WERI-Rb-1 (cell line): ENCODE results near the gene DBF4B.
"Not testable (repeated sequence)": the region's sequence is repeated elsewhere in the genome, so short reads cannot be mapped to it uniquely, and the experiment has no call there.

Experiments
- DNase-seq: peaks from one replicate; pipeline ENCODE4 v3.0.0-alpha.2; 2020
- H3K27ac ChIP-seq: fragments of 250-450 bp; sonication (Bioruptor Pico); 2 replicates; pipeline ENCODE4 v1.5.1; 2020; ENCODE audit warnings: mild to moderate bottlenecking, moderate library complexity
- H3K27me3 ChIP-seq: fragments of 250-450 bp; sonication (Bioruptor Pico); 2 replicates; pipeline ENCODE4 v1.5.1; 2021; ENCODE audit warnings: mild to moderate bottlenecking, low read depth, moderate library complexity; ENCODE audit not compliant: insufficient read depth, severe bottlenecking
- H3K36me3 ChIP-seq: fragments of 250-450 bp; sonication (Bioruptor Pico); 2 replicates; pipeline ENCODE4 v1.5.1; 2020; ENCODE audit warnings: mild to moderate bottlenecking, moderate library complexity
- H3K4me3 ChIP-seq: 2 replicates; pipeline ENCODE4 v1.5.1; 2011; ENCODE audit warnings: low read depth, mild to moderate bottlenecking, control low read depth, low read length
- H3K9me3 ChIP-seq: fragments of 250-450 bp; sonication (Bioruptor Pico); 2 replicates; pipeline ENCODE4 v1.5.1; 2021; ENCODE audit warnings: mild to moderate bottlenecking, moderate library complexity; ENCODE audit not compliant: severe bottlenecking
- CTCF ChIP-seq: IDR thresholded peaks from 2 replicates; pipeline ENCODE4 v1.5.1; 2011; ENCODE audit warnings: low read depth, mild to moderate bottlenecking, control low read depth, inconsistent platforms, low read length

Gene DBF4B

GRCh38 chr17:44738214-44738906, 29.9 kb downstream of the DBF4B start:
- no peak for TF ChIP-seq CTCF
- Histone ChIP-seq H3K27me3 (no peaks in the 10 kb centered on the region), H3K9me3 (no peaks in the 10 kb centered on the region), H3K4me3 (no peak overlapping the region), H3K36me3 (peaks cover 17% of the 10 kb centered on the region), H3K27ac (no peak overlapping the region)
- no peak for DNase-seq

- DNase-seq: no peak
- Histone ChIP-seq H3K36me3 (peaks cover 12% of the 10 kb centered on the region), H3K27me3 (no peaks in the 10 kb centered on the region), H3K4me3 (no peak overlapping the region), H3K27ac (no peak overlapping the region), H3K9me3 (no peaks in the 10 kb centered on the region)
- no peak for TF ChIP-seq CTCF
Observed at GRCh38 chr17:44741316-44741715, 32.9 kb downstream of the DBF4B start.

GRCh38 chr17:44745301-44745700, 36.8 kb downstream of the DBF4B start:
- DNase-seq: no peak
- no peak overlapping the region for H3K4me3 ChIP-seq
- peaks cover 32% of the 10 kb centered on the region for H3K36me3 ChIP-seq
- no peaks in the 10 kb centered on the region for H3K9me3 ChIP-seq
- H3K27ac ChIP-seq: no peak overlapping the region
- TF ChIP-seq CTCF: peak; percentile 45
- H3K27me3 ChIP-seq: no peaks in the 10 kb centered on the region

GRCh38 chr17:44745738-44746137, 37.3 kb downstream of the DBF4B start:
- peaks cover 36% of the 10 kb centered on the region for H3K36me3 ChIP-seq
- not testable (repeated sequence) for H3K4me3 ChIP-seq, DNase-seq, H3K9me3 ChIP-seq, H3K27me3 ChIP-seq, H3K27ac ChIP-seq

- peaks cover 45% of the 10 kb centered on the region for H3K36me3 ChIP-seq
- no peaks in the 10 kb centered on the region for H3K27me3 ChIP-seq
- H3K4me3 ChIP-seq: no peak overlapping the region
- no peak for DNase-seq
- H3K9me3 ChIP-seq: no peaks in the 10 kb centered on the region
- no peak for TF ChIP-seq CTCF
- no peak overlapping the region for H3K27ac ChIP-seq
Observed at GRCh38 chr17:44747566-44747965, 39.1 kb downstream of the DBF4B start.

GRCh38 chr17:44749076-44749979, 40.9 kb downstream of the DBF4B start:
- Histone ChIP-seq H3K36me3 (peaks cover 45% of the 10 kb centered on the region), H3K27ac (peak overlapping the region; percentile 41), H3K9me3 (no peaks in the 10 kb centered on the region), H3K27me3 (no peaks in the 10 kb centered on the region), H3K4me3 (no peak overlapping the region)
- DNase-seq: no peak
- no peak for TF ChIP-seq CTCF
